ENCODE data around the gene DMTF1. TPM values are rescaled to one million over a fixed set of nuclear protein-coding genes. Genes with fewer than 3 reads are reported as not detected.

Gene DMTF1
- total RNA-seq, 1 experiment from 2014 or later = 58.3 TPM

Other genes starting within 250 kb of the DMTF1 start
- 0.68 and 0.83 TPM in 2 replicates for gene ELAPOR2, start 92.8 kb upstream of the DMTF1 start, total RNA-seq (2022)
- 22.1 and 23.2 TPM in 2 replicates for gene TMEM243, start 67.3 kb downstream of the DMTF1 start, total RNA-seq (2022)
- gene CROT, start 193.2 kb downstream of the DMTF1 start, total RNA-seq (2022) = 7.3 and 9.1 TPM in 2 replicates